H1 (cell line): Measurements from ENCODE around the gene ASH1L. TPM values are rescaled to one million over a fixed set of nuclear protein-coding genes. Genes with fewer than 3 reads are reported as not detected.

Experiments used
- CTCF ChIA-PET: fragments of 300-600 bp; sonication (Branson Sonifier 250); formaldehyde crosslinking; loops from one replicate; lab custom pipeline; 2021; ENCODE audit not compliant: partially characterized antibody; lab: Charles Lee
- POLR2A ChIA-PET: fragments of 300-600 bp; sonication (Branson Sonifier 250); formaldehyde crosslinking; loops from one replicate; lab custom pipeline; 2021; ENCODE audit warnings: inconsistent platforms; ENCODE audit not compliant: partially characterized antibody; lab: Charles Lee
- DNase-seq, 2 experiments: peaks; one replicate each; pipeline versions ENCODE4 v3.0.0 to v3.0.0-alpha.2; 2010 to 2022; ENCODE audit warnings: low spot score in 2 of 2, low read depth in 1 of 2, mixed read lengths in 1 of 2
- FAIRE-seq: peaks from 2 replicates; lab custom pipeline; 2011; peaks lifted over from hg19 to GRCh38; lab: Jason Lieb, UNC
- H2AFZ ChIP-seq: 2 replicates; pipeline ENCODE4 v1.8.1; 2012; ENCODE audit warnings: low read length, inconsistent platforms
- H2AK5ac ChIP-seq: 2 replicates; pipeline ENCODE4 v1.6.1; 2013; ENCODE audit warnings: low read depth, low read length
- H2BK120ac ChIP-seq: replicated peaks from 2 replicates; pipeline ENCODE3; 2013; ENCODE audit warnings: low read depth, low read length, inconsistent platforms
- H2BK12ac ChIP-seq: 2 replicates; pipeline ENCODE4 v1.6.1; 2013; ENCODE audit warnings: low read depth, low read length
- H2BK15ac ChIP-seq: 2 replicates; pipeline ENCODE4 v1.6.1; 2013; ENCODE audit warnings: low read length
- H2BK20ac ChIP-seq: 2 replicates; pipeline ENCODE4 v1.6.1; 2013; ENCODE audit warnings: low read length
- H2BK5ac ChIP-seq: 2 replicates; pipeline ENCODE4 v1.6.1; 2013; ENCODE audit warnings: low read depth, low read length
- H3K14ac ChIP-seq: 2 replicates; pipeline ENCODE4 v1.6.1; 2013; ENCODE audit warnings: inconsistent platforms; ENCODE audit not compliant: insufficient read length
- H3K18ac ChIP-seq: 2 replicates; pipeline ENCODE4 v1.6.1; 2013; ENCODE audit warnings: low read length; ENCODE audit errors: extremely low read depth
- H3K23ac ChIP-seq: 2 replicates; pipeline ENCODE4 v1.6.1; 2013; ENCODE audit warnings: inconsistent platforms; ENCODE audit not compliant: insufficient read length
- H3K23me2 ChIP-seq: 2 replicates; pipeline ENCODE4 v1.6.1; 2013; ENCODE audit warnings: low read depth, low read length
- H3K27ac ChIP-seq: 2 replicates; pipeline ENCODE4 v1.6.1; 2011; ENCODE audit warnings: low read depth, low read length, inconsistent platforms
- H3K27me3 ChIP-seq, 4 experiments: replicated peaks in 1 of 4; 1 replicate in 1 of 4; 2 replicates in 3 of 4; pipeline versions ENCODE4 v1.6.1 to v1.8.1; 2011 to 2013; ENCODE audit warnings: low read length in 3 of 4, mild to moderate bottlenecking in 3 of 4, inconsistent platforms in 2 of 4, mixed read lengths in 2 of 4, moderate library complexity in 1 of 4; ENCODE audit not compliant: control insufficient read depth in 3 of 4, insufficient read depth in 3 of 4; ENCODE audit errors: extremely low read depth in 1 of 4
- H3K36me3 ChIP-seq, 4 experiments: 2 replicates each; pipeline versions ENCODE4 v1.6.1 to v1.8.1; 2011 to 2013; ENCODE audit warnings: mild to moderate bottlenecking in 4 of 4, low read length in 3 of 4, moderate library complexity in 2 of 4, control low read depth in 1 of 4, inconsistent platforms in 1 of 4; ENCODE audit not compliant: insufficient read depth in 4 of 4, control insufficient read depth in 2 of 4
- H3K4ac ChIP-seq: replicated peaks from 2 replicates; pipeline ENCODE3; 2013; ENCODE audit warnings: low read length, low read depth, mixed read lengths, inconsistent platforms; ENCODE audit not compliant: insufficient read length
- H3K4me1 ChIP-seq, 4 experiments: replicated peaks in 1 of 4; 1 replicate in 1 of 4; 2 replicates in 3 of 4; pipeline versions ENCODE4 v1.6.1 to v1.8.1; 2011 to 2013; ENCODE audit warnings: low read length in 3 of 4, inconsistent platforms in 2 of 4, mixed read lengths in 1 of 4; ENCODE audit not compliant: insufficient read depth in 4 of 4, control insufficient read depth in 3 of 4
- H3K4me2 ChIP-seq, 2 experiments: 2 replicates each; pipeline versions ENCODE4 v1.6.1 to v1.8.1; 2011 to 2013; ENCODE audit warnings: low read depth in 2 of 2, low read length in 2 of 2, control low read depth in 1 of 2, inconsistent platforms in 1 of 2, mild to moderate bottlenecking in 1 of 2; ENCODE audit not compliant: insufficient read depth in 1 of 2
- H3K4me3 ChIP-seq, 4 experiments: fragments of 200-600, 300-600 bp in 1 of 4; sonication (generic), shearing (Covaris generic), sonication (Bioruptor Twin) in 1 of 4; 2 replicates each; pipeline versions ENCODE4 v1.5.1 to v1.8.1; 2011 to 2016; ENCODE audit warnings: low read length in 4 of 4, low read depth in 3 of 4, control low read depth in 2 of 4, inconsistent platforms in 2 of 4, mild to moderate bottlenecking in 2 of 4, mixed read lengths in 1 of 4, moderate library complexity in 1 of 4; ENCODE audit not compliant: insufficient read depth in 2 of 4; ENCODE audit errors: extremely low read depth in 1 of 4
- H3K56ac ChIP-seq: replicated peaks from 2 replicates; pipeline ENCODE3; 2013; ENCODE audit warnings: low read depth, mild to moderate bottlenecking, mixed read lengths, low read length, inconsistent platforms; ENCODE audit not compliant: insufficient read length
- H3K79me1 ChIP-seq: 2 replicates; pipeline ENCODE4 v1.6.1; 2013; ENCODE audit warnings: low read depth, low read length, control low read depth
- H3K79me2 ChIP-seq, 2 experiments: 2 replicates each; pipeline versions ENCODE4 v1.6.1 to v1.8.1; 2012 to 2013; ENCODE audit warnings: low read length in 2 of 2, mild to moderate bottlenecking in 2 of 2, inconsistent platforms in 1 of 2; ENCODE audit not compliant: insufficient read depth in 2 of 2, control insufficient read depth in 1 of 2
- H3K9ac ChIP-seq, 4 experiments: replicated peaks in 1 of 4; 1 replicate in 1 of 4; 2 replicates in 3 of 4; pipeline versions ENCODE4 v1.6.1 to v1.8.1; 2011 to 2013; ENCODE audit warnings: low read depth in 3 of 4, low read length in 3 of 4, control low read depth in 2 of 4, mild to moderate bottlenecking in 2 of 4, moderate library complexity in 2 of 4, inconsistent platforms in 1 of 4; ENCODE audit errors: extremely low read depth in 1 of 4
- H3K9me3 ChIP-seq, 2 experiments: 2 replicates each; pipeline versions ENCODE4 v1.6.1 to v1.8.1; 2012 to 2013; ENCODE audit warnings: mild to moderate bottlenecking in 2 of 2, moderate library complexity in 2 of 2, control low read depth in 1 of 2, inconsistent platforms in 1 of 2, low read depth in 1 of 2, low read length in 1 of 2, mixed read lengths in 1 of 2; ENCODE audit not compliant: insufficient read depth in 2 of 2
- H4K20me1 ChIP-seq, 2 experiments: replicated peaks in 1 of 2; 2 replicates each; pipeline versions ENCODE3 to v1.8.1; 2011 to 2013; ENCODE audit warnings: inconsistent platforms in 2 of 2, low read length in 2 of 2, mild to moderate bottlenecking in 1 of 2; ENCODE audit not compliant: insufficient read depth in 2 of 2, control insufficient read depth in 1 of 2
- H4K5ac ChIP-seq: 2 replicates; pipeline ENCODE4 v1.6.1; 2013; ENCODE audit warnings: low read length, low read depth, mixed read lengths, inconsistent platforms; ENCODE audit not compliant: insufficient read length
- H4K8ac ChIP-seq: 2 replicates; pipeline ENCODE4 v1.8.0; 2013; ENCODE audit warnings: mild to moderate bottlenecking, moderate library complexity, low read length, inconsistent platforms; ENCODE audit not compliant: insufficient read depth; ENCODE audit errors: extremely low read depth
- H4K91ac ChIP-seq: replicated peaks from 2 replicates; pipeline ENCODE3; 2013; ENCODE audit warnings: low read length, mixed read lengths, inconsistent platforms; ENCODE audit not compliant: insufficient read length
- ASH2L ChIP-seq: fragments of 200-600, 300-600 bp; sonication (generic); IDR thresholded peaks from one replicate; pipeline ENCODE4 v1.7.1; 2017; ENCODE audit warnings: low read length
- BCL11A ChIP-seq, 2 experiments: IDR thresholded peaks; one replicate each; pipeline ENCODE4 v1.6.1; 2011; ENCODE audit warnings: low read depth in 2 of 2, low read length in 2 of 2, mild to moderate bottlenecking in 2 of 2
- CTBP2 ChIP-seq: IDR thresholded peaks from 2 replicates; pipeline ENCODE4 v1.7.0; 2011; ENCODE audit warnings: borderline replicate concordance, mild to moderate bottlenecking, moderate library complexity, mixed read lengths, low read length; ENCODE audit not compliant: insufficient read depth, insufficient read length
- SAP30 ChIP-seq: fragments of 300-600 bp; sonication (generic); IDR thresholded peaks from 2 replicates; pipeline ENCODE4 v1.7.1; 2012; ENCODE audit warnings: low read length, moderate library complexity, mild to moderate bottlenecking, inconsistent platforms; ENCODE audit not compliant: insufficient read depth, insufficient replicate concordance
- SP4 ChIP-seq: IDR thresholded peaks from 2 replicates; pipeline ENCODE4 v1.6.1; 2012; ENCODE audit warnings: low read length, inconsistent platforms
- TAF7 ChIP-seq: optimal IDR thresholded peaks from 2 replicates; pipeline ENCODE3; 2011; ENCODE audit warnings: low read depth, mild to moderate bottlenecking, inconsistent platforms, low read length, moderate library complexity, borderline replicate concordance
- WGBS, 2 experiments: shearing (Covaris generic) in 1 of 2; methylation state at CpG; one replicate each; pipeline versions ENCODE4 v1.1.6 to v1.1.7; 2013 to 2015; ENCODE audit warnings: low lambda C conversion rate in 2 of 2, mixed read lengths in 2 of 2, inconsistent platforms in 1 of 2, low coverage in 1 of 2, missing lambda C conversion rate in 1 of 2; ENCODE audit not compliant: insufficient replicate concordance in 2 of 2, insufficient coverage in 1 of 2, insufficient read length in 1 of 2; ENCODE audit errors: extremely low coverage in 1 of 2, missing lambda C conversion rate in 1 of 2; 5-methylcytosine and 5-hydroxymethylcytosine counted together
- polyA plus RNA-seq, 7 experiments: library from polyadenylated mRNA; depleted of rRNA in 3 of 7; stranded (reverse) in 5 of 7; unstranded in 2 of 7; fragments of >200 nt in 5 of 7; fragments of 200-250 nt in 2 of 7; gene quantifications; 1 replicate in 5 of 7; 2 replicates in 1 of 7; 4 replicates in 1 of 7; pipeline versions ENCODE4 v1.2.1 to v1.2.3, GENCODE V29; 2011 to 2013; ENCODE audit warnings: missing spikeins in 2 of 7, mixed read lengths in 2 of 7
- total RNA-seq: library from RNA; stranded (reverse); fragmentation: NEBNext Ultra II Directional; extraction: Animal tissue kit (Norgen Biotek cat#: 25700); gene quantifications from 2 replicates; pipeline ENCODE4 v1.2.1, GENCODE V29; 2021

Gene ASH1L
- total and polyA plus RNA-seq, 2 of the 8 experiments (the other 6 are each of a cell fraction or from before 2014, with no cell fraction given) = 7.5 to 27.6 TPM

GRCh38 chr1:155507945-155508344 is 54.7 kb downstream of the ASH1L start:
- DNase-seq (no peak), FAIRE-seq (no peak)
- H2BK12ac ChIP-seq = no peak overlapping the region
- WGBS, 2 experiments = 93% methylated on average over 2 of the region's 2 CpGs; no CpG with 5 or more reads in 1 of the 2 experiments
- no peak for TF ChIP-seq TAF7
- no peak for TF ChIP-seq SP4
- no peak for TF ChIP-seq SAP30
- TF ChIP-seq ASH2L = no peak
- TF ChIP-seq CTBP2 = no peak
- no peak for TF ChIP-seq BCL11A (IDR thresholded peaks at IDR 0.05; ENCODE audit: low read depth in 2 of 2, low read length in 2 of 2)
- no peaks in the 10 kb centered on the region for H3K27me3 ChIP-seq
- no peak overlapping the region for H3K56ac ChIP-seq
- H3K4me2 ChIP-seq = no peak overlapping the region
- no peak overlapping the region for H2BK5ac ChIP-seq
- H2BK120ac ChIP-seq = no peak overlapping the region
- H3K79me1 ChIP-seq = no peaks in the 10 kb centered on the region
- no peak overlapping the region for H3K4ac ChIP-seq
- no peak overlapping the region for H2BK15ac ChIP-seq
- CTCF ChIA-PET = interaction anchor here (1.1 kb wide), 1 partner anchor 66 kb away, joined by 4 read pairs; no protein-coding TSS in a partner anchor
- H3K79me2 ChIP-seq = peaks cover 0 to 60% of the 10 kb centered on the region in 2 experiments; a peak in 2 of 4 replicates
- H3K23me2 ChIP-seq = no peaks in the 10 kb centered on the region
- no peaks in the 10 kb centered on the region for H3K4me1 ChIP-seq
- no peak overlapping the region for H2AFZ ChIP-seq
- peaks cover 0 to 6% of the 10 kb centered on the region in 2 experiments for H4K20me1 ChIP-seq
- no peak overlapping the region for H3K14ac ChIP-seq
- no peak overlapping the region for H4K8ac ChIP-seq
- H3K4me3 ChIP-seq = no peak overlapping the region
- no peak overlapping the region for H3K18ac ChIP-seq
- no peaks in the 10 kb centered on the region for H3K9me3 ChIP-seq
- H4K5ac ChIP-seq = no peak overlapping the region
- H3K27ac ChIP-seq = no peak overlapping the region
- no peak overlapping the region for H3K9ac ChIP-seq
- no peak overlapping the region for H3K23ac ChIP-seq
- H2AK5ac ChIP-seq = no peak overlapping the region
- no peaks in the 10 kb centered on the region; a peak in 1 of 8 replicates for H3K36me3 ChIP-seq
- POLR2A ChIA-PET = no interaction called here
- no peak overlapping the region for H2BK20ac ChIP-seq
- H4K91ac ChIP-seq = no peak overlapping the region
